Measurements from ENCODE around the gene EBF4. TPM values are rescaled to one million over a fixed set of nuclear protein-coding genes. Genes with fewer than 3 reads are reported as not detected.

Gene EBF4
- total RNA-seq, 4 donors from 2014 or later, result 7.1 to 69.5 (median 21.7) TPM

DNA sequence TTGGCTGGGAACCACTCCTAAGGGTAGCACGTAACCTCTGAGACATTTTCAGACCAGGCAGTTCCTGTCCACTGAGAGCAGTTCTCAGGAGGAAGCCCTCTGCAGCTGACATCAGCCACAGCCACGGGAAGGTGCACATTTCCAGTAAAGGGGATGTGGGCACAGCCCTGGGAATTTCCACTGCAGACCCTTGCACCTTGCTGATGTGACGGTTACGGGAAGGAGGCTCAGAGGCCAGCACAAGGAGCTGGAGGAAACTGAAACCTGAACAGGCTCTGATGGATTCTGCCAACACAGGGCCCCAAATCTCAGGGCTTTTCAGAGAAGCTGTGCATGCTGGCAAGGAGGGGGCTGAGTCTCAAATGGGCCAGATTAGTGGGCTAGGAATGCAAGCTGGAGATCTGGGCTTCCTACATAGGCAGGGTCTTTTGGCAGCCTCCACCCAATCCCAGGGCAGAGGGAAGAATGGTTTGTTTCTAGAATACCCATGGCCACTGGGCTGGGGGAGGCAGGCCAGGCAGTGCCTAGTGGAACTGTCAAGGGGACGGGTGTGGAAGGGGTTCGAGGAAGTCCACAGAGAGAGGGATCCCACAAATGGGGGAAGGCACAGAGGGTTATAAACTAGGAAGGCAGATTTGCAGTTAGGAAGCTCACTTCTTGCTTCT, 14.2 kb downstream of the EBF4 start:
- Histone ChIP-seq H3K4me3 (no peak overlapping the region), H3K27me3 (no peaks in the 10 kb centered on the region), H3K36me3 (no peaks in the 10 kb centered on the region), H3K27ac (no peak overlapping the region), H3K9me3 (no peaks in the 10 kb centered on the region), H3K4me1 (no peaks in the 10 kb centered on the region)
- no peak for DNase-seq
- intact Hi-C loops (cut with DNase I; ENCODE audit: low total_unique reads), result no loop called here
- TF ChIP-seq, protein P1, sequence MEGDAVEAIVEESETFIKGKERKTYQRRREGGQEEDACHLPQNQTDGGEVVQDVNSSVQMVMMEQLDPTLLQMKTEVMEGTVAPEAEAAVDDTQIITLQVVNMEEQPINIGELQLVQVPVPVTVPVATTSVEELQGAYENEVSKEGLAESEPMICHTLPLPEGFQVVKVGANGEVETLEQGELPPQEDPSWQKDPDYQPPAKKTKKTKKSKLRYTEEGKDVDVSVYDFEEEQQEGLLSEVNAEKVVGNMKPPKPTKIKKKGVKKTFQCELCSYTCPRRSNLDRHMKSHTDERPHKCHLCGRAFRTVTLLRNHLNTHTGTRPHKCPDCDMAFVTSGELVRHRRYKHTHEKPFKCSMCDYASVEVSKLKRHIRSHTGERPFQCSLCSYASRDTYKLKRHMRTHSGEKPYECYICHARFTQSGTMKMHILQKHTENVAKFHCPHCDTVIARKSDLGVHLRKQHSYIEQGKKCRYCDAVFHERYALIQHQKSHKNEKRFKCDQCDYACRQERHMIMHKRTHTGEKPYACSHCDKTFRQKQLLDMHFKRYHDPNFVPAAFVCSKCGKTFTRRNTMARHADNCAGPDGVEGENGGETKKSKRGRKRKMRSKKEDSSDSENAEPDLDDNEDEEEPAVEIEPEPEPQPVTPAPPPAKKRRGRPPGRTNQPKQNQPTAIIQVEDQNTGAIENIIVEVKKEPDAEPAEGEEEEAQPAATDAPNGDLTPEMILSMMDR (IDR thresholded peaks at IDR 0.05), result no peak
- TF ChIP-seq POLR2A (IDR thresholded peaks at IDR 0.05), result no peak

DNA sequence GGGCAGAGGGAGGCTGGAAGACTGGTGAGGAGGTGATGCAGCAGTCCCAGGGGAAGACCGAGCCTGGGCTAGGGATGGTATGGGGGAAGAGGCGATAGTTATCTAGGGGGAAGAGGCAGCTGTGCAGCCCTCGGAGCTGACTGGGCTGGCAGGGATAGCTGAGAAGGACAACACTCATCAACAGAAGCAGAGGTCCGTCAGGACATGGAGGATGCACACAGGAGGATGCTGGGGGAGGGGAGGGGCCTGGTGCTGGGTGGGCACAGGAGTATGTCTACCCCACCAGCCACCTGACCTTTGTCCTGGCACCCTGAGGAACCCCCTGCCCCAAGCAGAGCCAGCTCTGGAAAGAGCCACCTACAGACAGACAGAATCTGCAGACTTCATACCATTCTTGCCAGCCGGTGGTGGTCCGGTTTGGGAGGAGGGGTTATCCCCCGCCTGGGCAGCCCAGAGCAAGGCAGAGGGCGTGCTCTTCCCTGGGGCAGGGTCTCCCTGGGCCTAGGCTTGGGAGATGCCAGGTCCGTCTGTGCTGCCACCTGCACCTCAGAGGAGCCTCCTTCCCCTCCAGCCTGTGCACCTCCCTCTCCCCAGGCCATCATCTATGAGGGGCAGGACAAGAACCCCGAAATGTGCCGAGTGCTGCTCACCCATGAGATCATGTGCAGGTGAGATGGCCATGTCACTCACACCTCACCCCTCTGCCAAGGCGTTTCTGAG, 14.9 kb downstream of the EBF4 start:
- Histone ChIP-seq H3K4me3 (no peak overlapping the region), H3K27me3 (no peaks in the 10 kb centered on the region), H3K9me3 (no peaks in the 10 kb centered on the region), H3K36me3 (no peaks in the 10 kb centered on the region), H3K4me1 (no peaks in the 10 kb centered on the region), H3K27ac (no peak overlapping the region)
- no peak for TF ChIP-seq POLR2A (IDR thresholded peaks at IDR 0.05)
- TF ChIP-seq, protein P1 (IDR thresholded peaks at IDR 0.05), result no peak
- DNase-seq, result no peak
- intact Hi-C loops (cut with DNase I; ENCODE audit: low total_unique reads), result no loop called here

DNA sequence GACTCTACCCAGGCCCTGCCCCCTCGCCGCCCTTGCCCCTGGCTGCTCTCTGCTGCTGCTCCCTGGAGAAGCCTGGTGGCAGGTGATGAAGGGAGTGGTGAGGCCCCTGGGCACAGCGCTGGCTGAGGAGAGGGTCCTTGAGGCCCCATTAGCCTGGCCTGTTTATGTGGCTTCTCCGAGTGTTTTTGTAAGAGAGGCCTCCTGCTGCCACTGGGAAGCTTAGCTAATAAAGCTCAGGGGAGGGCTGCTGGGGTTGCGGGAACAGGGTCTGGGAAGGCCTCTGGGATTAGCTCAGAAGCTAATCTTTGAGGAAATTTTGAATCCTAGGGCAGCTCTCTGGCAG, 15.5 kb downstream of the EBF4 start:
- no peaks in the 10 kb centered on the region for H3K4me1 ChIP-seq
- H3K9me3 ChIP-seq, result no peaks in the 10 kb centered on the region
- intact Hi-C loops (cut with DNase I; ENCODE audit: low total_unique reads), result no loop called here
- no peak overlapping the region for H3K27ac ChIP-seq
- TF ChIP-seq POLR2A (IDR thresholded peaks at IDR 0.05), result no peak
- TF ChIP-seq, protein P1 (IDR thresholded peaks at IDR 0.05), result no peak
- no peak overlapping the region for H3K4me3 ChIP-seq
- H3K27me3 ChIP-seq, result no peaks in the 10 kb centered on the region
- DNase-seq, result no peak
- no peaks in the 10 kb centered on the region for H3K36me3 ChIP-seq

GRCh38 chr20:2708665-2709064, 16.1 kb downstream of the EBF4 start:
- H3K9me3 ChIP-seq, result no peaks in the 10 kb centered on the region
- no peaks in the 10 kb centered on the region for H3K27me3 ChIP-seq
- intact Hi-C loops (cut with DNase I; ENCODE audit: low total_unique reads), result no loop called here
- H3K4me3 ChIP-seq, result no peak overlapping the region
- H3K27ac ChIP-seq, result no peak overlapping the region
- DNase-seq, result no peak
- no peaks in the 10 kb centered on the region for H3K36me3 ChIP-seq
- TF ChIP-seq, protein P1 (IDR thresholded peaks at IDR 0.05), result no peak
- TF ChIP-seq POLR2A (IDR thresholded peaks at IDR 0.05), result no peak
- H3K4me1 ChIP-seq, result no peaks in the 10 kb centered on the region

DNA sequence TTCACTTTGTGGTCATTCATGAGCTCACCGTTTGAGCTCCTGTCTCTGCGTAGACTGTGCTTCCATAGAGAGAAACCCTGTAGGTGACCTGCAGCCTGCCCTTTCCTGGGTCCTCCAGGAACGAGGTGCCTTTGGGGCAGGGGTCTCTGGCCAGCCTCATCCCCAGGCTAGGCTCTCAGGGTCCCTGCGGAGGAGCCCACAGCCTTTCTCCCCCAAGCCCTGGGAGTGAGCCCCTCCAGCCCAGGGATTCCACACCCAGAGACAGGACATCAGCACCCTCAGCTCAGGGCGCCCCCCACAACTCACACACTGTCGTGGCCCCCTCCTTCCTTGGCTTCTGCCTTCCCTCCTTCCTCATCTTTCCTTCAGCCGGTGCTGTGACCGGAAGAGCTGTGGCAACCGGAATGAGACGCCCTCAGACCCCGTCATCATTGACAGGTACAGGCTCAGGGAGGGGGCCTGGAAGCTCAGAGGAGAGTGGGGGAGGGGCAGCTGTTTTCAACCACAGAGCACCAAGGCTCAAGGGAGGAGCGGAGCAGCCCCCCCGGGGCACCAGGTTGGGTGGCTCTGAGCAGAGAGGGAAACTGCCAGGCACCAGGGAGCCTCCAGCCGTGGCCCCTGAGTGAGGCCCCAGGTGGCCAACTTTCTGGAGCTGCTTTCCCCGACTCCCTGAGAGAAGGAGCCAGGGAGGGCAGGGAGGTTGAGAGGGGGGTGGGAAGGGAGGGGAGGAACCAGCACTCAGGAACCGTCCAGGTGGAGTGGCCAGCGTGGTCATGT, 16.8 kb downstream of the EBF4 start:
- Histone ChIP-seq H3K36me3 (no peaks in the 10 kb centered on the region), H3K9me3 (no peaks in the 10 kb centered on the region), H3K27ac (no peak overlapping the region), H3K4me3 (no peak overlapping the region), H3K4me1 (no peaks in the 10 kb centered on the region), H3K27me3 (no peaks in the 10 kb centered on the region)
- no peak for TF ChIP-seq POLR2A (IDR thresholded peaks at IDR 0.05)
- TF ChIP-seq, protein P1 (IDR thresholded peaks at IDR 0.05), result no peak
- DNase-seq, result no peak
- intact Hi-C loops (cut with DNase I; ENCODE audit: low total_unique reads), result no loop called here

All from uterus (tissue), 4 donors.